Sigmoid colon (tissue), 4 donors: ENCODE data around the gene GARNL3.

Source experiments
- CTCF ChIP-seq, 4 experiments: fragments of 450-650 bp in 3 of 4; fragments of 200-600 bp in 1 of 4; IDR thresholded peaks; one replicate each; pipeline ENCODE4 v1.5.1; 2016 to 2019; ENCODE audit warnings: antibody characterized with exemption in 4 of 4, mild to moderate bottlenecking in 3 of 4, moderate library complexity in 2 of 4
- EP300 ChIP-seq, 4 donors: sonication (generic); formaldehyde crosslinking; IDR thresholded peaks; one replicate each; pipeline ENCODE4 v1.6.1; 2017; ENCODE audit warnings: antibody characterized with exemption in 4 of 4
- POLR2A ChIP-seq, 2 donors: fragments of 450-650 bp; IDR thresholded peaks; one replicate each; pipeline ENCODE4 v1.6.1; 2016; ENCODE audit warnings: antibody characterized with exemption in 2 of 2, mild to moderate bottlenecking in 2 of 2, moderate library complexity in 2 of 2
- POLR2AphosphoS5 ChIP-seq, 4 donors: sonication (generic); formaldehyde crosslinking; IDR thresholded peaks; one replicate each; pipeline ENCODE4 v1.6.1; 2017; ENCODE audit warnings: antibody characterized with exemption in 4 of 4

GRCh38 chr9:127345566-127345965, 81.0 kb downstream of the GARNL3 start:
- TF ChIP-seq CTCF (IDR thresholded peaks at IDR 0.05) (no peak), POLR2AphosphoS5 (IDR thresholded peaks at IDR 0.05) (no peak), POLR2A (IDR thresholded peaks at IDR 0.05) (no peak), EP300 (IDR thresholded peaks at IDR 0.05) (no peak)
